Tibial nerve (tissue), 3 donors: ENCODE data around the gene SNCAIP.

Experiments used
- POLR2A ChIP-seq, 2 donors: fragments of 450-650 bp; IDR thresholded peaks; one replicate each; pipeline ENCODE4 v1.6.1; 2017; ENCODE audit warnings: antibody characterized with exemption in 2 of 2, mild to moderate bottlenecking in 2 of 2, moderate library complexity in 2 of 2
- TF ChIP-seq, protein P1 (sequence below), 5 experiments: fragments of 200-600 bp in 3 of 5; fragments of 450-650 bp in 2 of 5; sonication (generic) in 3 of 5; IDR thresholded peaks; one replicate each; pipeline ENCODE4 v1.5.1; 2016 to 2019; ENCODE audit warnings: antibody characterized with exemption in 5 of 5, mild to moderate bottlenecking in 3 of 5, moderate library complexity in 2 of 5

DNA sequence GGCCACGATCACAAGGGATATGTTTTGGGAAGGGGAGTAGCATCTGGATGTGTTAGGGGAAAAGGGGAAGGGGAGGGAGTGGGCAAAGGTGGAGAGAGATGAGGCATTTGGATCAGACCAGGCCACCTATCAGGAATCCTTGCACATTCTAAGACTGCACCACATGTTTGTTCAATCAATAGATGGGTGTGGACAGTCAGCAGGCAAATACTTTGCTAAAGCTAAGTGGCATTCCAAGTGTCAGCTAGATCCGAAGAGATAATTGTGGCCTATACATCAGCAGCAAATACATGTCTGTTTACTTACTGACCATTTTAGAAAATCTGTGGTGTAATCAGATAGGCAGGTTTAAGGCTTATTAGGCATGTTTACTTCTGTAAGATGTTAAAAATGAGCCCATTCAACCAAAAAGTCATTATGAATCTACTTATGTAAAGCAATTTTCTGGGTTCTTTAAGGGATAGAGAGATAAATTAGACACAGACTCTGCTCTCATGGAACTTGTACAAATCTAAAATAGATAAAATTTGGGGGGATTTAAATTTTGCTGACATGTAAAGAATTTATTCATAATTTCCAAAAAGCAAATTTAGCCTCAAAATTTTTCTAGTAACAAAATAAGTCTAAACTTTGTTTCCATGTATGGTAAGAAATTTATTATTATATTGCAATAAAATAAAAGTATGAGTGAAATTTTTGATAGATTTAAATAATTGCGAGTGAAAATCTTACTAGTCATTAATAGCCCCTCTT is 107.3 kb downstream of the SNCAIP start:
- TF ChIP-seq, protein P1, sequence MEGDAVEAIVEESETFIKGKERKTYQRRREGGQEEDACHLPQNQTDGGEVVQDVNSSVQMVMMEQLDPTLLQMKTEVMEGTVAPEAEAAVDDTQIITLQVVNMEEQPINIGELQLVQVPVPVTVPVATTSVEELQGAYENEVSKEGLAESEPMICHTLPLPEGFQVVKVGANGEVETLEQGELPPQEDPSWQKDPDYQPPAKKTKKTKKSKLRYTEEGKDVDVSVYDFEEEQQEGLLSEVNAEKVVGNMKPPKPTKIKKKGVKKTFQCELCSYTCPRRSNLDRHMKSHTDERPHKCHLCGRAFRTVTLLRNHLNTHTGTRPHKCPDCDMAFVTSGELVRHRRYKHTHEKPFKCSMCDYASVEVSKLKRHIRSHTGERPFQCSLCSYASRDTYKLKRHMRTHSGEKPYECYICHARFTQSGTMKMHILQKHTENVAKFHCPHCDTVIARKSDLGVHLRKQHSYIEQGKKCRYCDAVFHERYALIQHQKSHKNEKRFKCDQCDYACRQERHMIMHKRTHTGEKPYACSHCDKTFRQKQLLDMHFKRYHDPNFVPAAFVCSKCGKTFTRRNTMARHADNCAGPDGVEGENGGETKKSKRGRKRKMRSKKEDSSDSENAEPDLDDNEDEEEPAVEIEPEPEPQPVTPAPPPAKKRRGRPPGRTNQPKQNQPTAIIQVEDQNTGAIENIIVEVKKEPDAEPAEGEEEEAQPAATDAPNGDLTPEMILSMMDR (IDR thresholded peaks at IDR 0.05), result no peak
- TF ChIP-seq POLR2A (IDR thresholded peaks at IDR 0.05), result no peak
